GF-D8 (cell line): ENCODE results near the gene HM13.
"Not testable (repeated sequence)": the region's sequence is repeated elsewhere in the genome, so short reads cannot be mapped to it uniquely, and the experiment has no call there.

ENCODE experiments used
- DNase-seq: peaks from one replicate; lab custom pipeline; 2025; lab: John Stamatoyannopoulos, UW

The HM13 gene

GRCh38 chr20:31590717-31591225 is 76.5 kb downstream of the HM13 start:
- no peak for DNase-seq

- DNase-seq: no peak
Observed at GRCh38 chr20:31593221-31594001, 79.2 kb downstream of the HM13 start.

GRCh38 chr20:31594002-31594557 is 79.8 kb downstream of the HM13 start:
- no peak for DNase-seq

- DNase-seq: no peak
Observed at GRCh38 chr20:31594558-31595379, 80.5 kb downstream of the HM13 start.

- no peak for DNase-seq
Observed at GRCh38 chr20:31595380-31595653, 81.1 kb downstream of the HM13 start.

GRCh38 chr20:31595654-31596411 is 81.6 kb downstream of the HM13 start:
- no peak for DNase-seq

- not testable (repeated sequence) for DNase-seq
Observed at GRCh38 chr20:31596412-31596715, 82.1 kb downstream of the HM13 start.

GRCh38 chr20:31596831-31597480 is 82.7 kb downstream of the HM13 start:
- DNase-seq: no peak

GRCh38 chr20:31597481-31597855 is 83.2 kb downstream of the HM13 start:
- no peak for DNase-seq

GRCh38 chr20:31602431-31602778 is 88.2 kb downstream of the HM13 start:
- DNase-seq: no peak

GRCh38 chr20:31602779-31603441 is 88.7 kb downstream of the HM13 start:
- DNase-seq: peak; percentile 76

GRCh38 chr20:31603822-31604566 is 89.8 kb downstream of the HM13 start:
- DNase-seq: peak; percentile 63

- DNase-seq: no peak
Observed at GRCh38 chr20:31604567-31605030, 90.4 kb downstream of the HM13 start.

GRCh38 chr20:31605031-31605901 is 91.0 kb downstream of the HM13 start, which contains the start of gene ID1:
Gene ID1 (plus strand): TSS chr20:31605289. CDS start chr20:31605388, 99 bp downstream.
- DNase-seq: peak; percentile 79

- DNase-seq: no peak
Observed at GRCh38 chr20:31605902-31606803, 91.9 kb downstream of the HM13 start.

GRCh38 chr20:31606804-31607639 is 92.8 kb downstream of the HM13 start:
- DNase-seq: no peak

- DNase-seq: no peak
Observed at GRCh38 chr20:31607640-31608250, 93.5 kb downstream of the HM13 start.
